Activated naive CD4-positive, alpha-beta T cell treated with Interleukin-2 at 50 U/mL for 16 hours (primary cell): ENCODE measurements around the gene VPS37B.
"Not testable (repeated sequence)": the region's sequence is repeated elsewhere in the genome, so short reads cannot be mapped to it uniquely, and the experiment has no call there.

Experiments
- DNase-seq: peaks from one replicate; pipeline ENCODE4 v3.0.0-alpha.2; 2020

Gene VPS37B

GRCh38 chr12:122895704-122896636 lies at the start of gene VPS37B:
Gene VPS37B, minus strand, starts transcription at chr12:122896124. Its CDS starts 62 bp downstream, at chr12:122896062.
- peak; percentile 88 for DNase-seq

DNA sequence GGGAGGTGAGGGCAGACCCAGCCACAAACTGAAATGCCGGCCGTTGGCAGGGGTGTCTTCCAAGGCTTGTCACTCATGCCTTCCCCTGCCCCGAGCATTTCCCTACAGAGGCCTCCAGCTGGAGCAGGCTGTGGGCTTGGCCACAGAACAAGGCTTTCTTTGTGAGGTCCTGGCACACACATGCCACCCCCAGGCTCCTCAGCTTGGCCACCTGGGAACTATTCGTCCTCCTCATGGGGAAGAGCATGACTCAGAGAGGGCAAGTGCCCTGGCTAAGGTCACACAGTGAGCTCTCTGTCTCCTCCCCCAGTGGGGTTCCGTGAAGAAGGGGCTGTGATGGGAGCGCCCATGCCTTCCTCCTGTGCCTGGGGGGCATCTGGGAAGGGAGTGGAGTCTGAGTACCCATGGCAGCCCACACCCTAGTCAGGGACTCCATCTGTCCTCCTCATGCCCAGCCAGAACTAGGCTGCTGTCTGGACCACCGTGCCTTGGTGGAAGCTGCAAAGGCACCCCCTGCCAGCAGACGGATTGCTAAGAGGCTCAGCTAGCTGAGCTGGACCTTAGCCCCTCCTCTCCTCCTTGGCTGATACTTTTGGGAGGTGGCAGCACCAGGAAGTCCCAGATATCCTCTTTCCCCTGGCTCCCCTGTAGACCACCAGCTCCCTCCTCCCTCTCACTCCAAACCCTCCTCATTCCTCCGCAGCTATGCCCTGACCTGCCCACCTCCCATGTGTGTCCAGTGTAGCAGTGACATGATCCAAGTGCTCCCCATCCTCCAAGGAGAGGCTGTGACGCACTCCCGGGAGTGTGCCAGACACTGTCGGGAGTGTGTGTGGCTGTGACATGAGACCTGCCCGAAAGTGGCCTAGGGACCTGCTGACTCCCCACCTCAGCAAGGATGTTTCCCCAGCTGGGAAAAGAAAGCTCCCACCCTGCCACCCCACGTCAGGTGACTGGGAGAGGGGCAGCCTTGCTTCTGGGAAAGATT lies 49.0 kb upstream of the VPS37B start:
- DNase-seq: no peak

- no peak for DNase-seq
These were observed 47.3 kb upstream of the VPS37B start for GRCh38 chr12:122943196-122943595.

DNA sequence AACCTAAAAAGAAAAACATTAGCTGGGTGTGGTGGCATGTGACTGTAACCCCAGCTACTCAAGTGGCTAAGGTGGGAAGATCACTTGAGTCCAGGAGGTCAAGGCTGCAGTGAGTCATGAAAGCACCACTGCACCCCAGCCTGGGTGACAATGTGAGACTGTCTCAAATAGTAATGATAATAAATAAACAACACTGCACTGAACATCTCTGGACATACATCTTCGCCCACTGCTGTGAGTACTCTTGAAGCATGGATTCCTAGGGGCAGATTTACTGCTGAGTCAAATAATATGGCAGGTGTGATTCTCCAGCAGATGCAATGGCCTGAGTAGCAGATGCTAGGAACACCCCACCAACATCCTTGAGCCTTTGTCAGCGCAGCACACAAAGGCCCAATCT lies 46.7 kb upstream of the VPS37B start:
- no peak for DNase-seq

DNA sequence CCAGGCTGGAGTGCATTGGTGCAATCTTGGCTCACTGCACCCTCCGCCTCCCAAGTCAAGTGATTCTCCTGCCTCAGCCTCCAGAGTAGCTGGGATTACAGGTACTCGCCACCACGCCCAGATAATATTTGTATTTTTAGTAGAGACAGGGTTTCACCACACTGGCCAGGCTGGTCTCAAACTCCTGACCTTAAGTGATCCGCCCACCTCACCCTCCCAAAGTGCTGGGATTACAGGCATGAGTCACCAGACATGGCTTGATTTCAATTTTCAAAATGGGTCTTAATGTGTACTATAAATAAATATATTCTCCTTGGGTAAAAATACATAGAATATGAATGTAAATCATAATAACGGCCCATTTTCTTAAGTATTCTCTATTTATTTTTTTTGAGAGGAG lies 45.4 kb upstream of the VPS37B start:
- not testable (repeated sequence) for DNase-seq

DNA sequence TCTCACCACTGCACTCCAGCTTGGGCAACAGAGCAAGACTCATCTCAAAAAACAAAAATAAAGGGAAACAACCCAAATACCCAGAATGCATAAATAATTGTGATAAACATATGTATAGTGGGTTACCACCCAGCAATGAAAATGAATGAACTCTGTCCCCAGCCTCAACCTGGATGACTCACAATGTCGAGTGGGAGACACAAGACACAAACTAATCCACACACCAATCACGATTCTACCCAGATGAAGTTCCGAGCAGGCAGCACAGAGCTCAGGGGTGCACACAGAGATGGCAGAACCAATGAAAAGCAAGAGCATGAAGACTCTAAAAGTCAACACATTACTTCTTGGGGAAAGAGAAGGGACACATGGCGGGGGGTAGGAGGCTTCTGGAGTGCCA lies 43.2 kb upstream of the VPS37B start:
- no peak for DNase-seq

DNA sequence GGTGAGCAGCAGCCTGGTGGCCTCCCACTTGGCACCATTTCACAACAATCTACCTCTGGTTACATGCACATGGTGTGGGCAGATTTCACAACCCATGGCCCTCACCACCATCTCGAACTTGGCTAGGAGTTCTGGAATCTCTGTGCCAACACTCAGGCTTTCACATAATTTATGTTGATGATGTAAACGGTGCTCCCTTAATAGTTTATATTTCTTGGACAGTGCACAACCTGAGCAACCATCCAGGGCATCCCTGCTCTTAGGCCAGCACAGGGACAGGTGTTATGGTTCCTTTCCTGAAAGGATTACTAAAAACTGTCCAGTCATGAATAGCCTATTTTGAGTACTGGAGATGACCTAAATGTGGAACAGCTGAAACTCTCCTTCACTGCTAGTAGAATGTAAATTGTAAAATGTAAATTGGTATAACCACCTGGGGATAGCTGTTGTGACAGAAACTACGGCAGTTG lies 41.7 kb upstream of the VPS37B start:
- no peak for DNase-seq

DNA sequence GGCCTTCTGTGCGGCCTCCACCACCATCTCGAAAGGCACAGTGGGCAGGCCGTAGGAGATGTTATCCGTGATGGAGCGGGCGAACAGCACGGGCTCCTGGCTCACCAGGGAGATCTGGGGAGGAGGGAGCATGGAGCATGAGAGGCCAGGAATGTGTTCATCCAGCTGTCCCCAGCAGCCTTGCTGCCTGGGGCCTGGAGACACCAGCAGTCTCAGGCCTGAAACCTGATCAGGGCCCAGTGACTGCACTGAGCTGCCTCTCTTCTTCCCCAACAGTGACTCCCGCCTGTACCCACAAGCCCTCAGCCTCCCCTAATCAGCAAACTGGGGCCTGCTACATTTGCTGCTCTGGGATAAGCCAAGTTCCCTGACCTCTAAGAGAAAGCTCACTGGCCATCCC lies 39.4 kb upstream of the VPS37B start:
- no peak for DNase-seq

DNA sequence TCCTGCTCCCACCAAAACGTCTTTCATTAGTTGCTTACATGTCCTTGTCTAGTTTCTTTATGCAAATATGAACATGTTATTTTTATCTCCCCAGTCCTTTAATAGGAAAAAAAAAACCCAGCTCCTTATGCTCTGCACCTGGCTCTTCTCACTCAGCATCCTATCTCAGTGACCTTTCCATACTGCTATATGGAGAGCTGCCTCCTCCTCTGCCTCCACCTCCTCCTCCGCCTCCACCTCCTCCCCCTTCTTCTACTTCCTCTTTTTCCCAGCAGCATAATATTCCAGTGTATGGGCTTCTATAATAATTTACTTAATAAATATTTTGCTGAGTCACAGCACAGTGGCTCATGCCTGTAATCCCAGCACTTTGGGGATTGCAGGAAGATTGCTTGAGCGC lies 38.8 kb upstream of the VPS37B start:
- DNase-seq: no peak

DNA sequence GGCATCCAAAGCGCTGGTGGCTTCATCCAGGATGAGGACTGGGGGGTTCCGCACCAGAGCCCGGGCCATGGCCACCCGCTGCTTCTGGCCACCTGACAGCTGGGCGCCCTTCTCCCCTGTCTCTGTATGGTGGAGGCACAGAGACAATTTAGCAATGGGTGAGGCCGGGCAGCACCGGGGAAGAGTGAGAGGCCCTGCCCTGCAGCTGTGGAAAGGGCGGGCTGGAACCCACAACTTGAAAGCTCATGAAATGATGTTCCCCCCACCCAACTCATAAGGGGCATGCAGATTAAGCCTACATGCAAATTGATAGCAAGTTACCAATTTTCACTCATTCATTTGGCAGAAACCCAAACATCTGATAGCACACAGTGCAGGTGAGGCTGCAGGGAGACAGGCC lies 36.3 kb upstream of the VPS37B start:
- DNase-seq: no peak

DNA sequence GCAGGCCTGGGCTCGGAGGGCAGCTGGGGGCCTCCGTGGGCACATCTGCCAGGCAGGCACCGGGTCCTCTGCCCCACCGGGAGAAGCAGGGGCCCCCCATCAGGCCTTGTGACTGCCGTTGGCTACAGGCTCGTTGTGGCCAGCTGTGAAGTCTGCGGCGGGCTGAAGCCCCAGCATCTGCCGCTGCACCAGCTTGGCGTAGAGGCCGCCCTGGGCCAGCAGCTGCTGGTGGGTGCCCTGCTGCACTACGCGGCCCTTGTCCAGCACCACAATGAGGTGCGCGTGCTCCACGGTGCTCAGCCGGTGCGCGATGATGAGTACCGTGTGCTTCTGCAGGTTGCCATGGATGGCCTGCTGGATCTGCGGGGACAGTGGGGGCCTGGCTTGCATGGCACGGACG lies 33.9 kb upstream of the VPS37B start:
- DNase-seq: no peak

DNA sequence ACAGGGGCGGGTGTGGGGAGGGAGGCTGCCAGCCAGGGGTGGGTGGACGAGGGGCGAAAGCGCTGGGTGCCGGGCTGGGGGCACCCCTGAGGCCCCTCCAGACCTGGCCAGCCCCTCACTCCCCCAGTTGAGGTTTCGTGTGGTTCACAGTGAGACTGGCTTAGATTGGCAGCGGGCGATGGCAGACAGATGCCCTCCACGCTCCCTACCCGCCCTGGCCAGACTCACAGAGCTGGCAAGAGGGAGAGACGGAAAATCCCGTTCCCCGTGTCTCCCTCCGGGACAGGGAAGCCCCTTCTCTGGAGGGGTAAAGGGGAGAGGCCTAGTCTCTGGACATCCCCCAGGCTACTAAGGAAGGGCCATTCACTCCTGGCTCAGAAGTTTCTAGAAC lies 33.2 kb upstream of the VPS37B start:
- DNase-seq: no peak

DNA sequence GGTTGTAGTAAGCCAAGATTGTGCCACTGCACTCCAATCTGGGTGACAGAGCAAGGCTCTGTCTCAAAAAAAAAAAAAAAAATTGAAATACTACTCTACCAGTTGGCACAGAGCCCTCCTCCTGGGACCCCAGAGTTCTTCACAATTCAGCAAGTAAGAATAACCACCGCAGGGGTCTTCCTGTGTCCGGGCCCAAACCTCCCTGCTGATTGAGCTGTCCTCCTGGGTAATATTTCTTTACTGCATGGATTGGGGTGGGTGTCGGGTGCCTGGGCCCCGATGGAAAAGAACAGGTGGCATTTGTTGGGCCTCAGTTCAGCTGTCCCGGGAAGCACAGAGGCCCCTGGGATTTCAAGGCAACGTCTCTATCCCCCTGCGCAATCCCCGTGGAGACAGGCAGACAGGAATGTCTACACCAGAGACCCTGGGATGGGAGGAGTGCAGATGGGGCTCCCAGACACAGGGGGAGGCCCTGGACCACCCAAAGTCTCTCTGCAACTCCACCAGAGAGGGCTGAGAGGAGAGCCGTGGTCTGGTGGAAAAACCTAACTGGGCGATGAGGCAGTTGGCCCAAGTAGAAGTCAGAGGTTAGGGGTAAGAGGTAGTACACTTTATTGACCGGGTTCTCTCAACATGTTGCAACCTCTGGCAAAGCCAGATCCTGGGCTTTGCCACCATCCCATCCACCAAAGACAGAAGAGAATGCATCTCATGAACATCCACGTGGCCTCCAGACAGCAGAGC lies 32.7 kb upstream of the VPS37B start:
- DNase-seq: no peak

DNA sequence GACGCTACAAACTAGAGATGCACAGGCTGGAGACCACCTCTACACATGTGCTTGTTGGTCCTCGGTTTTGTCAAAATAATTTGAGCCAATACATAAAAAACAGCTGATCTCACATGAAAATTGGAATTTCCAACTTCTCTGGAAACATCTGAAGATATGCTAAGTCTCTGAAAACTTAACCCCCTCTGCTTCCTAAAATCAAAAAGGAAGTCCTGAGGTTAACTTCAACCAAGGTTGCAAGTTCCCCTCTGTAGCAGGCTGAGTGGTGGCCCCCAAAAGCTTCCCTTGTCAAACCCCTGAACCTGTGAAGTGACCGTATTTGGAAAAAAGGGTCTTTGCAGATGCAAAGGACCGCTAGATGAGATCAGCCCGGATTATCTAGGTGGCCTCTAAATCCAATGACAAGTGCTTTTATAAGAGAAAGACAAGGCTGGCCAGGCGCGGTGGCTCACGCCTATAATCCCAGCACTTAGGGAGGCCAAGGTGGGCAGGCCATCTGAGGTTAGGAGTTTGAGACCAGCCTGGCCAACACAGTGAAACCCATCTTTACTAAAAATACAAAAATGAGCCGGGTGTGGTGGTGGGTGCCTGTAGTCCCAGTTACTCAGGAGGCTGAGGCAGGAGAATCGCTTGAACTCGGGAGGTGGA lies 32.0 kb upstream of the VPS37B start:
- no peak for DNase-seq

DNA sequence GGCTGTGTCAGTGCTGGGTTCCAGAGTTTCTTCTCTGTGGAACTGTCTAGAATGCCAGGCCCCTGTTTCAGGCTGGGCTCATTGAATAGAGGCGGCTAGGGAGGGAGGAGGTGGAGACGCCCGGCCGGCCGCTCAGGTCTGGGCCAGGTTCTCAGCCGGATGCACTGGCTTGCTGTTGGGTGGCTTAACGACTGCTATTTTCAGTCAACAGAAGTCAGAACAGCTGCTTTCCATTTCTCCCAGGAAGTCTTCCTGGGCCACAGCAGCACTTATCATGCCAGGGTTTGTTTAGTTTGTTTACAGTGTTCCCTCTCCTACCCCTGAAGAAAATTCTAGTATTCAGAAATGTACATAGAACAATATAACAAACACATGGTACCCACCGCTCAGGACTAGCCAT lies 26.0 kb upstream of the VPS37B start:
- DNase-seq: no peak

GRCh38 chr12:122920687-122921086 lies 24.8 kb upstream of the VPS37B start:
- DNase-seq: no peak

DNA sequence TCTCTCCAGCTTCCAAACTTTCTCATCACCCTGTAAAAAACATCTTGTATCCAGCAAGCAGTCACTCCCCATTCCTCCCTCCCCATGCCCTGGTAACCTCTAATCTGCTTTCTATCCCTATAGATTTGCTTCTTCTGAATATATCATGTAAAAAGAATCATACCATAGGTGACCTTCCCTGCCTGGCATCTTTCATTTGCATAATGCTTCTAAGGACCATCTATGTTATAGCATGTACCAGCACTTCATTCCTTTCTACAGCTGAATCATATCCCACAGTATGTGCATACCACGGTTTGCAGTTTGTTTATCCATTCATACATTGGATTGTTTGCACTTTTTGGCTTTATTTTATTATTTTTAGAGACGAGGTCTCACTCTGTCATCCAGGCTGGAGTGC lies 22.9 kb upstream of the VPS37B start:
- DNase-seq: no peak

DNA sequence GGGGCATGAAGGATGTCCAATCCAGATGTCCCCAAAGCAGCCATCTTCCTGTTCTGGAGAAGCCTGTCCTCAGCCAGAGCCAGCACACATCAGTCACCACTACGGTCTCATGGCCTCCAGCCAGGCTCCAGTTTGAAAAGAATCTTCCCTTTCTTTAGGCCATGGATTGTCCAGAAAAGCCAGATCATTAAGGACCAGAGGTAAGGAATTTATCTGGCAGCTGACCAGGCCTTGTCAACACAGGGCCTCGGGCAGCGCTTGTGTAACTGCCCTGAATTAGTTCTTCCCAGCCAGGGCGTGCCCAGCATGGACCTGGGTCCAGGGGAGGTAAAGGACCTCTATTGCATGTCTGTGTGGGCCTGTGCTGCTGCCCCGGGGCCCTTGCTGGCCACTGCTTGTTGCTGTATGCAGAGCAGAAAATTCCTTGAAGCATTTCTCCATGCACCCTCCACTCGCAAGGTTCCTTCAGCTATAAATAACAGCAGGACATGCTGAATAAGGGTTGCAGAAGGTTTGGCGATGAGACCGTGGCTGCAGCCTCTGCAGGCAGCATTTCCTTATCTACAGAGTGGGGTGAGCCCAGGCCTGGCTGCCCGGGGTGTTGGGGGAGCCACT lies 21.7 kb upstream of the VPS37B start:
- DNase-seq: no peak

DNA sequence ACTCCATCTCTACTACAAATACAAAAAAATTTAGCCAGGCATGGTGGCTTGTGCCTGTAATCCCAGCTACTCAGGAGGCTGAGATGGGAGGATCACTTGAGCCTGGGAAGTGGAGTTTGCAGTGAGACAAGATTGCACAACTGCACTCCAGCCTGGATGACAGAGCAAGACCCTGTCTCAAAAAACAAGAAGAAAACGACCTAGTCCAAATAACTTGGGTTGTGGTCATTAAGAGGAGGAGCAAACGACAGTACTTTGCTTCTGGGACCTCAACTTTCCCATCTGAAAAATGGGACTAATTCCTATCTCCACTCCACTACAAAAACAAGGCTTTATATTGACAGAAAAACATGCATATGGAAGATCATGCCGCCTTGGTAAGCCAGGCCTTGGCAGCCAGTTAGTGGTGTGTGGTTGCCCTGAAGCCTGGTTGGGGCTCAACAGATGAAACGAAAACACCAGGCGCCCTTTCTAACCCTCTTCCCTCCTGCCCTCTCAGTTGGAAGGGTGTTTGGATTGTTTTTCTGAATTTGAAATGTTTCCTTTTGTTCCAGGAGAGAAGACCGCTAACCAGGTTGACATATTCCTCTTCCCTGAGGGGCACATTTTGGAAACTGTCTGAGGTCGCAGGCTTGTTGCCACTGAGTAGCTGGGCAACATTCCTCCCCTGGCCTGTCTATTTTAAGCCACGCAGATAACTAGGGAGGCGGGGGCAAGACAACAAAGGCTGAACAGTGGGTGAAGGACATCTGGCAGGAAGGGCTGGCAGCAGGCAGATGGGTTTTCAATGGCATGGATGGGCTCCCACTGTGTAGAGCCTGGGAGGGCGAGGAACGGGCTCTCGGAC lies 13.7 kb upstream of the VPS37B start:
- no peak for DNase-seq

- no peak for DNase-seq
These were observed 13.0 kb upstream of the VPS37B start for GRCh38 chr12:122908915-122909314.

DNA sequence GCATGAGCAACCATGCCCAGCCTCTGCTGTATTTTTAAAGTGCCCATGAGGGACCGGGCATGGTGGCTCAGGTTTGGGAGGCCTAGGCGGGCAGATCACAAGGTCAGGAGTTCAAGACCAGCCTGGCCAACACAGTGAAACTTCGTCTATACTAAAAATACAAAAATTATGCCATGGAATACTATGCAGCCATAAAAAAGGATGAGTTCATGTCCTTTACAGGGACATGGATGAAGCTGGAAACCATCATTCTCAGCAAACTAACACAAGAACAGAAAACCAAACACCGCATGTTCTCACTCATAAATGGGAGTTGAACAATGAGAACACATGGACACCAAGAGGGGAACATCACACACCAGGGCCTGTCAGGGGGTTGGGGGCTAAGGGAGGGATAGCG lies 9.3 kb upstream of the VPS37B start:
- DNase-seq: not testable (repeated sequence)
